ENCODE results near the gene NR2F2.
"Not testable (repeated sequence)": the region's sequence is repeated elsewhere in the genome, so short reads cannot be mapped to it uniquely, and the experiment has no call there.

The NR2F2 gene

DNA sequence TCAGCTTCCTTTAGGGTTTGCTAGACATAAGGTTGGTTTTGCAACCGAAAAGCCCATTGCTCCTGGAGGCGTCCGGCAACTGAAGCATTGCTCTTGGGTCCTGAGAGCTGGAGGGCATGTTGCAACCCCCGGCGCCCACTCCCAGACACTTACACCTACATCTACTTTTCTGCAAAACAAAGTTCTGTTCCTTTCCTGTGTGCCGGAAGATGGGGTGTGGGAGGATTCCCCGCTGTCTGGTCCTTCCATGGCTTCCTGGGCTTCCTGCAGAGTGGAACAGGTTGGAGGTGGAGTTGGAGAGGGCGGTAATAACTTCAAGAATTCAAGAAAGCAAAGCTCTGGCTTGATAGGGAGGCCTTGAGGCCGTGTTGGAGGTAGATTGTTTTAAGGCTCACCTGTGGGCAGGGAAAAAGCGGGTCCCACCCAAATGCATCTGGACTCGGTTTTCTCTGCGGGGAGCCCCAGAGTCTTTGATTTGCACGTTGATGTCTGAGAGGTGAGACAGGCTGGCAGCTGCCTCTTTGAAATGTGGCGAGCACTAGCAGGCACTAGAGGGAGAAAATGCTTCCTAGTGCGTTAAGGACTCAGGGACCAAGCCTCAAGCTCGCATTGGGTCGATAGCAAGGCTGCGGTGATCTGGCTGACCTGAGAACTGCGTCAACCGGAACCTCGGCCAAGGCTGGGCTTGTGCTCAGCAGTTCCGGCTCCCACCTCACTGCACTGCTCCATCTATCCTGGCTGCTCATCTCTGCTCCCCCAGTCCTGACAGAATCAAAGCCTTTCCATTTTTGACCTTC is 39.5 kb downstream of the NR2F2 start:
- no peak for DNase-seq

DNA sequence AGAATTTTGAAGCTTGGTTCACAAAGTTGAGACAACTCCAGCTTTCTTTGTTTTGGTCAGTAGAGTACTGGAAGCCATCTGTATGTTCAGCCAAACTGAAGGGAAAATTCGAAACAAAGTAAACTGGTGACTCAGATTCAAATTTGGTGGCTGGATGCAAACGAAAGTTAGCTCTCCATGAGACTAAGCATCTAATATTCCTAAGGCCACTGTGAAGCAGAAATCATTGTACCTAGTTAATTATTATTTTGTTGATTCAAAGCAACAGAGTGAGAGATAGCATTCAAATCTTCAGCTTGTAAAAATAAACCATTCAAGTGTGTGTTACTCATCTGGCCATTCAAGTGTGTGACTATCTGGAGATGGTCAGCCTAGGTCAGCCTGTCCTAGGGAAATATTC is 42.1 kb downstream of the NR2F2 start:
- no peak for DNase-seq

DNA sequence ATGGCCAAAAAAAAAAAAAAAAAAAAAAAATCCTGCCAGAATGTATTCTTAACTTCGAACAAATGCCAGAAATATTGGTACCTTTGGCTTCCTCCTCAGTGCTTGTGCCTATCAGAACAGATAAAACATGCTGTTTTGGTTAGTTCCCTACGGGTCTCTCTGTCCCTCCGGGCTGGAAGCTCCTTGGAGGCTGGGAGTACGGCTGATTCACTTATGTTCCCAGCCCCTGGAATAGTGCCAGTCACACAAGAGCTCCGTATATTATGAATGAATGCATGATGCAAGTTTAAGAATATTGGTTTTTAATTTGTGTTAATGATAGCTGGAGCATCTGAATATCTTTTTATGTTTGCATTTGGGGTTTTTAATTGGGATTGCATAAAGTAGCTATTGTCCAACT is 44.0 kb downstream of the NR2F2 start:
- no peak for DNase-seq

DNA sequence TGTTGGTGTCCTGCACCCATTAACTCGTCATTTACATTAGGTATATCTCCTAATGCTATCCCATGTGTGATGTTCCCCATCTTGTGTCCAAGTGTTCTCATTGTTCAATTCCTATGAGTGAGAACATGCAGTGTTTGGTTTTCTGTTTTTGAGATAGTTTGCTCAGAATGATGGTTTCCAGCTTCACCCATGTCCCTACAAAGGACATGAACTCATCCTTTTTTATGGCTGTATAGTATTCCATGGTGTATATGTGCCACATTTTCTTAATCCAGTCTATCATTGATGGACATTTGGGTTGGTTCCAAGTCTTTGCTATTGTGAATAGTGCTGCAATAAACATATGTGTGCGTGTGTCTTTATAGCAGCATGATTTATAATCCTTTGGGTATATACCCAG is 49.1 kb downstream of the NR2F2 start:
- DNase-seq = not testable (repeated sequence)

DNA sequence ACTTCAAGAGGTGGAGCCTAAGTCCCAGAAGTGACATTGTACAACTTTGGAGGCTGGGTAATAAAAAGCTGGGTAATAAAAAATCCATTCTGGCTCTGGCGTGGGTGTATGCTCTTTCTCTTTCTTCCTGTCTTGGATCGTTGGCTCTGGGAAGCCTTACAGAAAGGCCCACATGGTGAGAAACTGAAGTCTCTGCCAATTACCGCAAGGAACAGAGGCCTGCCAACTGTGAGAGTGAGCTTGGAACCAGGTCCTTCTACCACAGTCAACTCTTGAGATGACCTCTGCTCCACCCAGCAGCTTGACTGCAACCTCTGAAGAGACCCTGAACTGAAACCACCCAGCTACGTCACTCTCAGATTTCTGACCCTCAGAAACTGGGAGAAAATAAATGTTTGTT is 51.0 kb downstream of the NR2F2 start:
- DNase-seq = no peak

DNA sequence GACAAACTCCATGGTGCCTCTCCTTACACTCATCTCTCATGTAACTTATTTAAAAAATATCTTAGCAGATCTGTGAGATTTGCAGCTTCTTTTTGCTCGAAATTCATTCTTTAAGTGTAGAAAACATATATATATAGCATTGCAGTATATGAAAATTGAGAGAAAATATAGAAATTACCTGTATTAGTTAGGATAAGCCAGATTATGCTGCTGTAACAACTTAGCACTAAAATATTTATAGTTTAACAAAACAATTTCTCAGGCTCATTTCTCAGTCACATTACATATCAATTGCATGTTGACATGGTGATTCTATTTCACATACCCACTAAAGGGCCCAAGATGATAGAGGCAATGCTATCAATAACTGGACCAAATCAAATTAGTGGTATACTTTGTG is 54.7 kb downstream of the NR2F2 start:
- DNase-seq = no peak

DNA sequence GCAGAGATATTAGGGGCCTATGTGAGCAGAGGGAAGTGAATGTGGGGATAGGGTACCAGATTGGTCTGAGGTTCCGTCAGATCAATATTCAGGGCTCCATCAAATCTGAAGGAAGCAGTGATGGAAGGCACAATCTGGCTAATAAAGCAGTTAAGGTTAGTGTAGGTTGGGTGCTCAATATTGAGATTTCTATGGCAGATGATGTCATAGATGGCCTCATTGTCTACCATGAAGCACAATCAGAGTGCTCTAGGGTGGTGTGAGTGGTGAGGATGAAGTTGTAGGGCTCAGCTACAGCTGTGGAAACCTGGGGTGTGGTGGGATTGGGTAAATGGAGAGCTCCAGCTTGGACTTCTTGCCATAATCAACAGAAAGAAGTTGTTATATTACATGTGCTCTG is 58.2 kb downstream of the NR2F2 start:
- DNase-seq = no peak

Data from effector CD4-positive, alpha-beta T cell (primary cell).